SKM-1 treated with dmso at 0.1 percent for 144 hours (cell line): ENCODE results near the gene COQ2.
"Not testable (repeated sequence)": the region's sequence is repeated elsewhere in the genome, so short reads cannot be mapped to it uniquely, and the experiment has no call there.

ENCODE experiments used
- DNase-seq: peaks from one replicate; lab custom pipeline; 2025; ENCODE audit not compliant: unreplicated experiment; lab: John Stamatoyannopoulos, UW

COQ2 gene

GRCh38 chr4:83288381-83288780 is 3.8 kb upstream of the COQ2 start:
- DNase-seq: not testable (repeated sequence)

- peak; percentile 95 for DNase-seq
Observed at GRCh38 chr4:83285055-83285407, 433 bp upstream of the COQ2 start.

- DNase-seq: no peak
Observed at GRCh38 chr4:83283181-83283580, 1.4 kb downstream of the COQ2 start.

- DNase-seq: peak; percentile 54
Observed at GRCh38 chr4:83282049-83282535, 2.5 kb downstream of the COQ2 start.

- no peak for DNase-seq
Observed at GRCh38 chr4:83281307-83281706, 3.3 kb downstream of the COQ2 start.

- DNase-seq: no peak
Observed at GRCh38 chr4:83276299-83277040, 8.1 kb downstream of the COQ2 start.

- not testable (repeated sequence) for DNase-seq
Observed at GRCh38 chr4:83273926-83274325, 10.7 kb downstream of the COQ2 start.

GRCh38 chr4:83272900-83273299 is 11.7 kb downstream of the COQ2 start:
- peak; percentile 56 for DNase-seq

GRCh38 chr4:83269256-83269655 is 15.3 kb downstream of the COQ2 start:
- DNase-seq: no peak

GRCh38 chr4:83268491-83268890 is 16.1 kb downstream of the COQ2 start:
- no peak for DNase-seq

- DNase-seq: no peak
Observed at GRCh38 chr4:83267830-83268475, 16.6 kb downstream of the COQ2 start.

GRCh38 chr4:83267121-83267829 is 17.3 kb downstream of the COQ2 start:
- peak; percentile 34 for DNase-seq

GRCh38 chr4:83266689-83267088 is 17.9 kb downstream of the COQ2 start:
- DNase-seq: no peak

GRCh38 chr4:83263106-83263505 is 21.5 kb downstream of the COQ2 start:
- no peak for DNase-seq

- no peak for DNase-seq
Observed at GRCh38 chr4:83262682-83263081, 21.9 kb downstream of the COQ2 start.

- no peak for DNase-seq
Observed at GRCh38 chr4:83261307-83261706, 23.3 kb downstream of the COQ2 start.

- DNase-seq: no peak
Observed at GRCh38 chr4:83259586-83259985, 25.0 kb downstream of the COQ2 start.

- DNase-seq: no peak
Observed at GRCh38 chr4:83258461-83258860, 26.1 kb downstream of the COQ2 start.

GRCh38 chr4:83257811-83258210 is 26.8 kb downstream of the COQ2 start:
- DNase-seq: no peak

- DNase-seq: no peak
Observed at GRCh38 chr4:83255584-83255983, 29.0 kb downstream of the COQ2 start.

- peak; percentile 77 for DNase-seq
Observed at GRCh38 chr4:83252782-83253405, 31.7 kb downstream of the COQ2 start.

GRCh38 chr4:83251447-83251830 is 33.2 kb downstream of the COQ2 start:
- no peak for DNase-seq
